Spleen (tissue), 7 donors: ENCODE measurements around the gene DPH2.

ENCODE experiments used
- CTCF ChIP-seq, 11 experiments: fragments of 200-600 bp in 7 of 11; fragments of 450-650 bp in 4 of 11; sonication (generic) in 4 of 11; IDR thresholded peaks in 8 of 11; conservative IDR thresholded peaks in 3 of 11; 1 replicate in 7 of 11; 2 replicates in 4 of 11; pipeline versions ENCODE4 v1.4.0 to v1.8.0; 2016 to 2021; ENCODE audit warnings: antibody characterized with exemption in 11 of 11, inconsistent platforms in 4 of 11, mild to moderate bottlenecking in 1 of 11
- POLR2A ChIP-seq, 3 donors: fragments of 450-650 bp; IDR thresholded peaks; one replicate each; pipeline ENCODE4 v1.5.1; 2017; ENCODE audit warnings: antibody characterized with exemption in 3 of 3, mild to moderate bottlenecking in 1 of 3
- POLR2AphosphoS5 ChIP-seq, 3 donors: sonication (generic); formaldehyde crosslinking; IDR thresholded peaks; one replicate each; pipeline ENCODE4 v1.5.1; 2017; ENCODE audit warnings: antibody characterized with exemption in 3 of 3
- donor health status: DM: no; HTN: no; CAD: no; lungs with moderate emphysema.
- donor health status: DM: no; HTN: no; CAD: no.
- donor health status: DM: no; HTN: no; CAD: no.

GRCh38 chr1:43982241-43982640 is 12.4 kb downstream of the DPH2 start:
- TF ChIP-seq CTCF (IDR thresholded peaks at IDR 0.05 in 8 of 11, conservative IDR thresholded peaks at IDR 0.05 in 3 of 11) (no peak), POLR2A (IDR thresholded peaks at IDR 0.05) (no peak), POLR2AphosphoS5 (IDR thresholded peaks at IDR 0.05) (no peak)
